GM23248 (cell line): ENCODE measurements around the gene CFAP298. TPM values are rescaled to one million over a fixed set of nuclear protein-coding genes. Genes with fewer than 3 reads are reported as not detected.
A peak's percentile ranks its signal among the peaks of the same experiment; 100 is the strongest.

Source experiments
- DNase-seq: peaks from one replicate; pipeline ENCODE4 v3.0.0-alpha.2; 2015
- H2AFZ ChIP-seq: fragments of 200-600 bp; sonication (generic); 2 replicates; pipeline ENCODE4 v1.6.1; 2016; ENCODE audit warnings: antibody characterized with exemption
- H3F3A ChIP-seq: fragments of 200-600 bp; sonication (generic); 2 replicates; pipeline ENCODE4 v1.6.1; 2016; ENCODE audit warnings: mild to moderate bottlenecking, antibody characterized with exemption, mixed run types; ENCODE audit not compliant: insufficient read depth
- H3K27ac ChIP-seq: fragments of 200-600 bp; sonication (generic); 2 replicates; pipeline ENCODE4 v1.5.1; 2016; ENCODE audit warnings: mild to moderate bottlenecking
- H3K27me3 ChIP-seq: fragments of 200-600 bp; sonication (generic); replicated peaks from 2 replicates; pipeline ENCODE4 v1.6.1; 2016; ENCODE audit warnings: mild to moderate bottlenecking; ENCODE audit not compliant: insufficient read depth
- H3K36me3 ChIP-seq: fragments of 200-600 bp; sonication (generic); 2 replicates; pipeline ENCODE4 v1.6.1; 2016; ENCODE audit warnings: low read depth, mild to moderate bottlenecking
- H3K4me1 ChIP-seq: fragments of 200-600 bp; sonication (generic); 2 replicates; pipeline ENCODE4 v1.6.1; 2016; ENCODE audit warnings: mild to moderate bottlenecking; ENCODE audit not compliant: insufficient read depth
- H3K4me2 ChIP-seq: fragments of 200-600 bp; sonication (generic); one replicate; pipeline ENCODE4 v1.6.1; 2016; ENCODE audit warnings: mild to moderate bottlenecking; ENCODE audit not compliant: unreplicated experiment
- H3K4me3 ChIP-seq: fragments of 200-600 bp; sonication (generic); 2 replicates; pipeline ENCODE4 v1.5.1; 2016; ENCODE audit warnings: mild to moderate bottlenecking
- H3K79me2 ChIP-seq: fragments of 200-600 bp; sonication (generic); 2 replicates; pipeline ENCODE4 v1.6.1; 2016; ENCODE audit warnings: mild to moderate bottlenecking; ENCODE audit not compliant: insufficient read depth
- H3K9ac ChIP-seq: fragments of 200-600 bp; sonication (generic); 2 replicates; pipeline ENCODE4 v1.6.1; 2016; ENCODE audit warnings: mild to moderate bottlenecking
- H3K9me2 ChIP-seq: fragments of 200-600 bp; sonication (generic); 2 replicates; pipeline ENCODE4 v1.6.1; 2016; ENCODE audit warnings: mixed run types, mild to moderate bottlenecking, moderate library complexity; ENCODE audit not compliant: insufficient read depth
- H3K9me3 ChIP-seq: fragments of 200-600 bp; sonication (generic); one replicate; pipeline ENCODE4 v1.6.1; 2017; ENCODE audit warnings: low read depth
- H4K20me1 ChIP-seq: fragments of 200-600 bp; sonication (generic); 2 replicates; pipeline ENCODE4 v1.6.0; 2016; ENCODE audit not compliant: insufficient read depth
- EZH2 ChIP-seq: fragments of 200-600 bp; sonication (generic); IDR thresholded peaks from 2 replicates; pipeline ENCODE4 v1.6.1; 2018; ENCODE audit warnings: antibody characterized with exemption, mild to moderate bottlenecking; ENCODE audit not compliant: insufficient read depth, poor library complexity, severe bottlenecking
- EZH2phosphoT487 ChIP-seq: fragments of 200-600 bp; sonication (generic); IDR thresholded peaks from 2 replicates; pipeline ENCODE4 v1.6.1; 2018; ENCODE audit warnings: antibody characterized with exemption, moderate library complexity, mild to moderate bottlenecking, low read depth; ENCODE audit not compliant: insufficient read depth
- WGBS, 2 experiments: methylation state at CpG; one replicate each; pipeline ENCODE4 v1.1.6; 2015 to 2017; ENCODE audit warnings: low lambda C conversion rate in 2 of 2, low coverage in 1 of 2; ENCODE audit errors: missing lambda C conversion rate in 2 of 2; 5-methylcytosine and 5-hydroxymethylcytosine counted together
- in situ Hi-C: fragments of 300-500 bp; cut with MboI; formaldehyde crosslinking; loops from 2 replicates; pipeline ENCODE4 v1.15.0; 2020
- polyA plus RNA-seq: library from polyadenylated mRNA; unstranded; fragments of >200 nt; fragmentation: Nextera tagmentation; extraction: Ambion mirVana; gene quantifications from 2 replicates; pipeline ENCODE4 v1.2.1, GENCODE V29; 2016
- total RNA-seq: library from RNA; depleted of rRNA; stranded (reverse); fragments of >200 nt; shearing (Covaris generic); gene quantifications from 2 replicates; pipeline ENCODE4 v1.2.3, GENCODE V29; 2014

CFAP298 gene
- total and polyA plus RNA-seq, 2 experiments from 2014 or later = 20.5 to 53.9 TPM

- no peaks in the 10 kb centered on the region for H3K79me2 ChIP-seq
- WGBS, 2 experiments = 96 to 98% methylated on average over 3 of the region's 3 CpGs
- H2AFZ ChIP-seq = no peak overlapping the region
- in situ Hi-C loops = loop anchor here (10.0 kb wide), 1 partner anchor 166 kb away; no protein-coding TSS in a partner anchor
- peaks cover 6% of the 10 kb centered on the region; the same call in 1 of the 2 replicates for H3K27me3 ChIP-seq
- H3F3A ChIP-seq = peaks cover 9% of the 10 kb centered on the region; the same call in 1 of the 2 replicates
- TF ChIP-seq EZH2phosphoT487 (no peak), EZH2 (no peak)
- no peak overlapping the region for H3K4me2 ChIP-seq
- no peaks in the 10 kb centered on the region for H4K20me1 ChIP-seq
- no peak overlapping the region for H3K4me3 ChIP-seq
- H3K9me2 ChIP-seq = no peaks in the 10 kb centered on the region
- no peak overlapping the region for H3K9ac ChIP-seq
- peaks cover 3% of the 10 kb centered on the region; the same call in 1 of the 2 replicates for H3K4me1 ChIP-seq
- H3K36me3 ChIP-seq = no peaks in the 10 kb centered on the region
- no peak overlapping the region for H3K27ac ChIP-seq
- H3K9me3 ChIP-seq = no peaks in the 10 kb centered on the region
- DNase-seq = no peak
Observed at GRCh38 chr21:32570456-32570855, 41.7 kb downstream of the CFAP298 start.

DNA sequence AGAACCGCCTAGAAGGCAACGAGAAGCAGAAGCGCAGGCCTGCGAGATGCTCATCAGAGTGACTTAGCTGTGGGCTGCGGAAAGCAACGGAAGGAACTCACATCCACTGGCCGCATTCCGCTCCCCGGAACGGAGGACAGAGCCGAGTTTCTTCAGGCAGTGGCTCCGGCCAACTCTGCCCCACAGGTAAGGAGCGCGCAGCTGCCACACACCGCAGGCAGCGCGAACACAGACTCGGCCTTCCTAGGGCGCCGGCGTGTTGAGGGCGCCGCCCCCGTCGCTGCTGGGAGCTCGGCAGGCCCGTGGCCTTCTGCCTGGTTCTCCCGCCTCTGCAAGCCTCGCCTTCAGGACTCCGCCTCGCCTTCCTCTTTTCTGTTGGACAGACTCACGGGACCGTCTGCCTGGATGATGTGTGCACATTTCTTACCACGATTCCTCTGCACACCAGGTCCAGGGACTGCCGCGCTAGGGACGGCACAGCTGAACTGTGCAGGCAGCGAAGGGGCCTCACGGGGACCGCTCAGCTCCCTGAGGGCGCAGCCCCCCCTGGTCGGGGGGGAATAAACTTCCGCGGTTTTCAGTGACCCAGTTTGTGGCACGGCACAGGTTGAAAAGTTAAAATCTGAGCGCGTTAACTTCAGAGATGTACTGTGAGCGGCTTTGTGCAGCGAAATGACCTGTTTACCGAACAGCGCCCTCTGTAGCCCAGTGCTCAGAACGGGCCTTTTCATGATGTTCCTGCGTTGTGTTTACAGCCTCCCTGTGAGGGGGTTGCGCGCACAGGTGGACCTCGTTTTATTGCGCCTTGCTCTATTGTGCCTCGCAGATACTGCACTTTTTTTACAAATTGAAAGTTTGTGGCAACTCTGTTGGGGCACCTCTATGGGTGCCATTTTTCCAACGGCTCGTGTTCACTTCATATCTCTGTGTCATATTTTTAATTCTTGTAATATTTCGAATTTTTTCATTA, 42.6 kb downstream of the CFAP298 start:
- H3K36me3 ChIP-seq = no peaks in the 10 kb centered on the region
- H3K9ac ChIP-seq = peak overlapping the region; percentile 68
- H3K4me1 ChIP-seq = peaks cover 3% of the 10 kb centered on the region; the same call in 1 of the 2 replicates
- peak; percentile 88 for DNase-seq
- peaks cover 9% of the 10 kb centered on the region; the same call in 1 of the 2 replicates for H3F3A ChIP-seq
- H3K9me2 ChIP-seq = no peaks in the 10 kb centered on the region
- peak overlapping the region; percentile 79 for H3K4me3 ChIP-seq
- peak overlapping the region; percentile 98 for H2AFZ ChIP-seq
- H3K27me3 ChIP-seq = peaks cover 6% of the 10 kb centered on the region; the same call in 1 of the 2 replicates
- 6% methylated on average over 60 to 61 of the region's 61 CpGs for WGBS, 2 experiments
- no peaks in the 10 kb centered on the region for H3K9me3 ChIP-seq
- TF ChIP-seq EZH2phosphoT487 (no peak), EZH2 (no peak)
- H4K20me1 ChIP-seq = no peaks in the 10 kb centered on the region
- H3K4me2 ChIP-seq = peak overlapping the region; percentile 91
- peak overlapping the region; percentile 65 for H3K27ac ChIP-seq
- no peaks in the 10 kb centered on the region for H3K79me2 ChIP-seq
- in situ Hi-C loops = loop anchor here (10.0 kb wide), 1 partner anchor 165 kb away; no protein-coding TSS in a partner anchor

DNA sequence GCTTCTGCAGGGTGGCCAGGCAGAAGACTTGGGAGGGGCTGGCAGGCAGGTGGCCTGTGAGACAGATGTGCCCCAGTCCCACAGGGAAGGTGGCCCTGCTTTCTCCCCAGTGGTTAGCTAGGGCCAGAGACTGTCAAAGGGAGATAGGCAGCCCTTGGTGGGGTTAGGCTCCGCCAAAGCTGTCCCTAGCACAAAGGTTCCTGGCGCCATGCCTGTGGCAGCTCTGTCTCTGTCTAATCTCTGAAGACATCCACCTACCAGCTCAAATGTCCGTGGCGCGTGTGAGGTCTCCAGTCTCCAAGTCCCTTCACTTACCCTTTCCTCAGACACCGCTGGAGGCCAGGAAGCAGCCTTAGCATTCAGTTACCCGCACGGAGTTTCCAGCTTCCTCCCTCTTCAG, 44.6 kb downstream of the CFAP298 start:
- Histone ChIP-seq H4K20me1 (no peaks in the 10 kb centered on the region), H3K36me3 (no peaks in the 10 kb centered on the region), H3K27ac (no peak overlapping the region), H3K9me3 (no peaks in the 10 kb centered on the region), H3K9ac (no peak overlapping the region), H3K4me1 (peaks cover 3% of the 10 kb centered on the region; the same call in 1 of the 2 replicates), H3K4me2 (no peak overlapping the region), H3K79me2 (no peaks in the 10 kb centered on the region), H3K4me3 (no peak overlapping the region), H3F3A (peaks cover 9% of the 10 kb centered on the region; the same call in 1 of the 2 replicates), H3K27me3 (no peaks in the 10 kb centered on the region), H3K9me2 (no peaks in the 10 kb centered on the region), H2AFZ (no peak overlapping the region)
- TF ChIP-seq EZH2 (no peak), EZH2phosphoT487 (no peak)
- DNase-seq = no peak
- in situ Hi-C loops = no loop called here
- 97 to 98% methylated on average over 7 to 8 of the region's 8 CpGs for WGBS, 2 experiments

DNA sequence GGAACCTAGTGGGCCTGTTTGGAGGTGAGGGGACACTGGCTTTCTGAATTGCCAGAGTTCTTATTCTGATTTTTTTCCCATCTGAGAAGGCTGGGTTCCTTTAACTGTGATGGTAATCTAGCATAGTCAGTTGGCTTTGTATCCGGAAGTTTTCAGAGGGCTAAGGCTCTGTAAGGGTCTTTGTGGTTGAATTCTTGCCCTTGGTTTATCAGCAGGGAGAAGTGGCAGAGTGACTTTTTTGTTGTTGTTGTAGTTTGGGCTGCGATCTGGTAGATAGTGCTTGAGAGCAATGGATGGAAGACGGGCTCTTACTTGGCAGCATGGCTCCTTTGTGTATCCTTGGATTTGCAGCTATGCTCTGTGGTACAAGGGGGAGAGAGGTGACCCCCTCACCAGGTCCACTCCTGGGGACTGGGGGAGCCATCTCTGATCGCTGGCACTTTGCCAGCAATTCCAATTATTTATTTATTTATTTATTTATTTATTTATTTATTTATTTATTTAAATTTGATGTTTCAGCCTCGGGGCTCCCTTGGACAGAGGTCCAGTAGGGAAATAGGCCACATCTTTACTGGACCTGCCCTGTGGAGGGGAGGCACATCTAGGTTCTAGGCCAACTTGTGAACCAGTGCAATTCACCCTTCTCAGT, 45.3 kb downstream of the CFAP298 start:
- Histone ChIP-seq H3K27me3 (no peaks in the 10 kb centered on the region), H3K4me2 (no peak overlapping the region), H4K20me1 (no peaks in the 10 kb centered on the region), H3K9me3 (no peaks in the 10 kb centered on the region), H3K4me3 (no peak overlapping the region), H3K4me1 (peaks cover 3% of the 10 kb centered on the region; the same call in 1 of the 2 replicates), H3K79me2 (no peaks in the 10 kb centered on the region), H2AFZ (no peak overlapping the region), H3K36me3 (no peaks in the 10 kb centered on the region), H3K27ac (no peak overlapping the region), H3K9me2 (no peaks in the 10 kb centered on the region), H3F3A (peaks cover 9% of the 10 kb centered on the region; the same call in 1 of the 2 replicates), H3K9ac (no peak overlapping the region)
- no peak for DNase-seq
- TF ChIP-seq EZH2 (no peak), EZH2phosphoT487 (no peak)
- 63 to 66% methylated on average over 5 of the region's 5 CpGs for WGBS, 2 experiments
- in situ Hi-C loops = no loop called here
